ENCODE results near the gene CNTF.

Gene CNTF

DNA sequence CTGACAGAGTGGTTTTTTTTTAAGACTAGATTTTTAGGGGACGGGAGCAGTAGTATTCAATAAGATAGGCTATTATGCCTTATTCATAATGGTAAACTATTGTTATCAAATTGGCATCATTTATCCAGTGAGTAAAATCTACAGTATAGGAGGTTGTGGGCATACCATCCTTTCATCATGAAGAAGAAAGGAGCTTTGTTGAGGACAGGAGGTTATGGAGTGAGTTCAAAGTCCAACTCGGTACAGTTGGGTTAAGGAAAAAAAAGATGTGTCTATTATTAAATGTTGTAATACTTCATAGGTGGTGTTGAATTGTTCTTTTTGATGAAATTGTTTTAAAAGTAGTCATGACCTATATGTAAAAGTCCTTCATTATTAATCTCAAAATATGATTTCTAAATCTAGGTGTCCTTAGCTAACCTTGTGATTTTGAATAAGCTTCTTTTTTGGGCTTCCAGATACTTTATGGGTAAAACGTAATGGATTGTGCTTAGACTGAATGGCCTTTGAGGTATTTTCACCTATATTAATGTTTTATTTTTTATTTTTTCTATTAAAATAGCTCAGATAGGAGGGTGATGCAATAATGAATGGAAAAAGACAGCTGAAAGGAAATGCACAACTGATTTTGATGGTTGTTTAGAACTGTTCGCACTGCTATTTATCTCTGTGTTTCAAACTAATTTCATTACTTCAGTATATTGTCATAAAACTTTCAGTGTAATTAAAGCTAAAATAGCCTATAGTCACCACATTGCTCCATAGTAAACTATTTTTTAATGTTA lies 15.3 kb upstream of the CNTF start:
- no peak for DNase-seq (ENCODE audit: low spot score)

DNA sequence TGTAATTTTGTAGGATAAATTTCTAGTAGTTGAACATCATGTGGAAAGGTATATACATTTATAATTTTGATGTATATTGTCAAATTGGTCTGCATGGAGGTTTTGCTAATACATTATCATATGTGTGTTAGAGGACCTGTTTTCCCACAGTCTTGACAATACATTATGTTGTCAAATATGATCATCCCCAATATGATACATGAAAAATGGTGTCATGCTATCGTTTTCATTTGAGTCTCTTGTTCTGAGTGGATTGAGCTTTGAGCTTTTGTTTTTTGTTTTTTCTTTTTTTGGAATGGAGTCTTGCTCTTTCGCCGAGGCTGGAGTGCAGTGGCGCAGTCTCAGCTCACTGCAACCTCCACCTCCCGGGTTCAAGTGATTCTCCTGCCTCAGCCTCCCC lies 14.1 kb upstream of the CNTF start:
- no peak for DNase-seq (ENCODE audit: low spot score)

DNA sequence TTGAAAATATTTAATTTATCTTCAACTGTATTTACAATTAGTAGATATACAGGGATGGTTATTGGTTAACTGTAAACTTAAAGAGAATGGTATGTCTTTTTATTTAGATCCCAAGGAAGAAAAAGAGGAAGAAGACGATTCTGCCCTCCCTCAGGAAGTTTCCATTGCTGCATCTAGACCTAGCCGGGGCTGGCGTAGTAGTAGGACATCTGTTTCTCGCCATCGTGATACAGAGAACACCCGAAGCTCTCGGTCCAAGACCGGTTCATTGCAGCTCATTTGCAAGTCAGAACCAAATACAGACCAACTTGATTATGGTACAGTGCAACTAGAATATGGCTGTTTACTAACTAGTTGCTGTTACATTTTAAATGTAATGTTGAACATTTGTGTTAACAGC lies 12.7 kb upstream of the CNTF start:
- DNase-seq (ENCODE audit: low spot score), result no peak

DNA sequence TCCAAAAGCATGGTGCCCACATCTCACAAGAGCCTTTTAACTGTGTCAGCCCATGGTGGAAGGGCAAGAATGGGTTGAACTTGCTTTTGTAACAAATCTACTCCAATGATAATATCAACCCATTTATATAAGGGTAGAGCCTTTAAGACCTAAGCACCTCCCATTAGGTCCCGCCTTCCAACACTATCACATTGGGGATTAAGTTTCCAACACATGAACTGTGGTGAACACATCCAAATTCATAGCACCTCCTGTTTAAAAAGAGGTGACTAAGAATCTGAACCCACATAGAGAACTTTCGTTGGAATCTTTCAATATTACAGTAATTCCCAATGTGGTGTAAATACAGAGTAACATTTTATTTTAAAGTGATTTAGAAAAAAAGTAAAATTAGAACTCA lies 9.2 kb upstream of the CNTF start:
- no peak for DNase-seq (ENCODE audit: low spot score)

DNA sequence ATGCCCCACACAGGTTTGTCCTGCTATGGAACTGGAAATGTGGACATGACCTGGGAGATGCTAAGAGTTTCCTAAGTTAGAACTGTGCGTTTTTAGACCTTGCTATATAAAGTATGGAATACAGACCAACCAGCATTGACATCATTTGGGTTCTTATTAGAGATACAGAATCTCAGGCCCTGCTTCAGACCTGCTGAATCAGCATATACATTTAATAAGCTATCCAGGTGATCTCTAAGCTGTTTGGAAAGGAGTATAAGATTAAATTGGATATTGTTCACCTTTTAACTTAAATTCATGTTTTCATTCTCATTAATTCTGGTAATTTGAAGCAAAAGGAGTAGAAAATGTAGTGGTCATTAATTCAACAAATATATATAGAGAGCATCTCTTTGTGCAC lies 6.9 kb upstream of the CNTF start:
- DNase-seq (ENCODE audit: low spot score), result no peak

DNA sequence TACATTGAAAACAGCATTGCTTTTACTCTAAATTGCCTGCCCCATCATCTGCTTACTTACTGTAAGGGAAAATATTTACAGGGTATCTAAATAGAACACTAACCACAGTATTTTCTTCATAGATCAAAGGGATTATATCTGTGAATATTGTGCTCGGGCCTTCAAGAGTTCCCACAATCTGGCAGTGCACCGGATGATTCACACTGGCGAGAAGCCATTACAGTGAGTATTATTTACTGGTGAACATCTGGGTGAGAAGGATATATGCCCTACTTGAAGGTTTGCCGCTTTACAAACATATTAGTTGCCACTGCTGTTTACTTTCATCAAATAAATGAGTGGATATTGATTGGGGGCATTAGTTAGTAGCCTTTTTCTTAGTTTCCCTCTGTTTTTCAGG lies 5.9 kb upstream of the CNTF start:
- DNase-seq (ENCODE audit: low spot score), result peak; percentile 73

DNA sequence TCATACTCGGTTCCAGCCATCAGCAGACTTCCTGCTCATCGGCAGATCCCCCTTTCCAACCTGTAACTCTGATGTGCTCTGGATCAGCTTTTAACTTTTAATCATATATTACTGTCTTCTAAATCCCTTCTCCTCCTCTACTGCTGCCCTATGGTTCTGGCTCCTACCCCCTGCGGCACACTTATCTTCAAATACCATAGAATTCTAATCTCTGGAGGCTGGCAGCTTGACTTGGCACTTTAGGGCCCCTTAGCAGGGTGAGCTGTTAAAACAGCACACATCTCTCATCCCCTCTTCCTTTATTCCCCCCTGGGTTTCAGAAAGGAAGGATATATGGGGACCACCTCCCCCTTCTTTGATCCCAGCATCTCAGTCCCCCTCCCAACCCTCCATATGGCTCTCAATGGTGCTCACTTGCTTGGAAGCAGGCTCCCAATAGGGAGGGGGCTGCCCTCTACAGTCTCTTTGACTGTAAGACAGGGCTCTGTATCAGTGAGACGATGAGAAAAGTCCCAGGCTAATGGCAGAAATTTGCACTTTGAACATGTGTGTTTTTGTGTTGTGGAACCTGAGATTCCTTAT lies 4.4 kb upstream of the CNTF start:
- DNase-seq (ENCODE audit: low spot score), result no peak

DNA sequence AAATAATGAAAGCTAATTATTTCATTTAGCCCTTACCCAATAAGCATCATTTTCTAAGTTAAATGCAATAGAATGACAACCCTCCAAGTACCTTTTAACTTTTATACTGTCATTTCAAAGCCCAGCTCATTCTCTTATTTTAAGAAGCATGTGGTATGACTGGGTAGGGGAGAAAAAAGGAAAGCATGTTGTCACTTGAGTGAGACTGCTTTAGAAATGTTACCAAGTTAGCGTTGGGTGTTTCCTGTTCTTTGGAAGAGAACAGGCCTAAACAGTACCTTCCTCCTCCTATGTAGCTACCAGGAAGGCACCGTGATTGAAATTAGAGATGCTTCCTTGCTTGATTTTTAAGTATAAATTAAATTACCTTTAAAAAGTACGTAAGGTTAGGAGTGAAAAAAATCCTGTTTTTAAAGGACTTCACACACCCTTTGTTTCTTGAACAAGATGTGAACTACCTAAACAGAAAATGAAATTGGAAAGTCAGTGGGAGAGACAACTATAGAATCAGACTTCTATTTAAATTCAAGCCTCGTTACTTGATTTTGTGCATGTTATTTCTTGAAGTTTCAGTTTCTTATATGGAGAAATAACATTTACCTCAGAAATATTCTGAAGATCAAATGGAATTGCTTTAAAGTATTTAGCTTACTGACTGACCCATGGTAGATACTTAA lies 741 bp upstream of the CNTF start:
- DNase-seq (ENCODE audit: low spot score), result no peak

DNA sequence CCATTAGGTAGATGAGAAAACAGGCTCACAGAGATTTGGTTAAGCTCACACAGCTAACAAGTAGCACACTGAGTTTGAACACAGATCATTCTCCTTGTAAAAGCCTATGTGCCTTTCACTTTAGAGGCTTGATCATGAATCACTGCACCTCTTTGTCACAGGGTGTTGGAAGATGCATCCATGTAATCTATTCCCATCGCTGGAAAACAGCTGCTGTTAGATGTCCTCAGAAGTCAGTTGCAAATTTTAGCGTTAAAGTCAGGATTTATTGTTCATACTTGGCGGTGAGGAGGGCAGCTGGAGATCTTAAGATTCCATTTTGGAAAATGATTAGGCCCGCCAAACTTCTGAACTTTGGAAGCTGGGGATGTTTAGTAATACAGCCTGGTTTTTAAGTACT lies 2.6 kb downstream of the CNTF start:
- DNase-seq (ENCODE audit: low spot score), result no peak

DNA sequence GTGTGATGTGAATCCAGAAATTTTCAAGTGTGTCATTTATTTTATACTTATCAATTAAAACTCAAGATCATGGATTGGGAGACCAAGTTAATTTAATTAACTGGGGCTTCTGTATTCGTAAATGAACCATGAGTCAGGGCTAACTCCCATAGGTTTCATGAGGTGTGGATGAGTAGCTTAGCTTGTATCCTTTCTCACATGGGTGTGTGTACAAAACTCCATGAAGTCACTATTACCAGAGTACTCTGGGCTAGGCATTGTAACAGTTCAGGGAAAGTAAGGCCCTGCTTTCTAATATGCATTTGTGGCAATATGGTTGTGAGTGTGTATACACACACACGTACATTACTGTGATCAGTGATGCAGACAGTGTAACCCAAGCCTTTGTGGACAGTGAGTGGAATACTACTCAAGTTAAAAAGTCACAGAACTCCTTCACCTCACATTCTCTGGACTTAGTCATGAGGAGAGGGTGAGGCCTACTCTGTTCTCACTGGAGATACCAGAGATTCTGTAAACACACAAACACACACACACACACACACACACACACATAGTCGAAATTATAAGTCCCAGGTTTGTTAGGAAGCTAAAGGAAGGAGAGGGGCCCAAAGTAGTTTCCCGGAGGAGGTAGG lies 3.5 kb downstream of the CNTF start:
- DNase-seq (ENCODE audit: low spot score), result no peak

DNA sequence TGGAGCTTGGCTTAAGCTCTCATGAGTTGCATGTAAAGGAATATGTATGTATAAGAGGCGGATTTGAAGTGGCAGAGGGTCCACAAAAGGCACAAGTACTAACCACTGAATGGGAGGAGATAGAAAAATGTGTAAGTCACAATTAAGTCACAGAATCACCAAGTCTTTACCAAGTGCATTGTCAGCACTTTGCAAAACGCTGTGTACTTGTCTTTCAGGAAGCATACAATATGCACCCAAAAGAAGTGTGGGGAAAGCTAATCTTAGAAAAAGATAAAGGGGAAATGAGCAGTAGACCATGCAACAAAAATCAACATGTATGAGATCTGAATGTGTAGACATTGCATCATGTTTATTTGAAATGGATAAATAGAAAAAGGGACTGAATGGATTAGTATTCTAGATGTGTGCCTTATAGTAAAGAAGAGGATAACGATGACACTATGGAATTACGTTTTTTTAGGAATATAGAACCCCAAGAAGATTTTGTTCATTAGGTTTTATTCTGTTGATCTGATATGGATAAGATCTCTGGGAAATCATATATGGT lies 4.5 kb downstream of the CNTF start:
- no peak for DNase-seq (ENCODE audit: low spot score)

DNA sequence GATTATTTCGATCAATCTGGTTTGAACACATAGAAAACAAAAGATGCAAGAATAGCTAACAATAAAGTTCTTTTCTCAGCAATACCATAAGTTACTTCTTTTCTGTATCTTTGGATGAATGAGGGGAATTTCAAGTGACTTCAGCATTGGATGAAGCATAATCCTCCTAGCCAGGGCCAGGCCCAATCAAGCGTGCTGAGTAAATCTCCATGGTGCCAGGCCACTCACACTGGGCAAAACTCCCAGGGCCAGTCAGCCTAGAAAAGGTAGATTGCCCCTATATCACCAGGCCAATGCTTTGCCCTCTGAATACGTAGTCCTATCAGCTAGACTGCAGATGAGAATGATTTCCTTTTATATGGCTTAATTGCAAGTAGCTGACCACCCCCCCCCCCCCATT lies 6.0 kb downstream of the CNTF start:
- peak; percentile 21 for DNase-seq (ENCODE audit: low spot score)

DNA sequence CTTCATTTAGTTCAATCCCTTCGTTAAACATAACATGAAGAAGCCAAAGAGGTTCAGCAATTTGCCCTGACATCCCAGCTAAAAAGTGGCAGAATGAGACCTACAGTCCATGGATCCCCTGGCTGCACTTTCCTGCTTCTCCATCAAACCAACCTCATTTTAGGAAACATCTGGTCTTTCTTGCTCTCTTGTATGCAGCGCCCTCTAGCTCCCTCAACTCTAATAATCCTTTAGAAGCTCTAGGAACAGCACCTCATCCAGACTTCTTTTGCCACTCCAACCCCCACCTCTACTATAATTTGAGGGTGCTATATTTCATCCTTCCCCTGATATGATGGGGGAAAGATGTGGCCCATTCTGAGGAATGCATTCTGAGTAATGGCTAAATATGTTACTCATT lies 7.4 kb downstream of the CNTF start:
- peak; percentile 79 for DNase-seq (ENCODE audit: low spot score)

DNA sequence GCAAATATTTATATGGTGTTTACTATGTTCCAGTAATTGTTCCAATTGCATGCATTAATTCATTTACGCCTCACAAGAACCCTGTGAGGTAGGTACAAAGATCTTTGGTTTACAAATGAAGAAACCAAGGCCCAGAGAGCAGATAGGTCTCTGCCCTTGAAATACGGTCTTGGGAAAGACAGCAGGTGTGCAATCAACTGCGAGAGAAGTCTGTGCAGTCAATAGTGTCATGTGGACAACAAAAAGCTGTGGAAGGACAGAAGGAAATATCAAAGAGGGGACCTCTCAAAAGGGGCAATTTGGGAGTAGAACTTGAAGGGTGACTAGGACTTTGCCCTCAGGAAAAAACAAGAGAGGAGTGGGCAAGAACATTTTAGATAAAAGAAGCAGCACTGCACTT lies 8.9 kb downstream of the CNTF start:
- DNase-seq (ENCODE audit: low spot score), result no peak

DNA sequence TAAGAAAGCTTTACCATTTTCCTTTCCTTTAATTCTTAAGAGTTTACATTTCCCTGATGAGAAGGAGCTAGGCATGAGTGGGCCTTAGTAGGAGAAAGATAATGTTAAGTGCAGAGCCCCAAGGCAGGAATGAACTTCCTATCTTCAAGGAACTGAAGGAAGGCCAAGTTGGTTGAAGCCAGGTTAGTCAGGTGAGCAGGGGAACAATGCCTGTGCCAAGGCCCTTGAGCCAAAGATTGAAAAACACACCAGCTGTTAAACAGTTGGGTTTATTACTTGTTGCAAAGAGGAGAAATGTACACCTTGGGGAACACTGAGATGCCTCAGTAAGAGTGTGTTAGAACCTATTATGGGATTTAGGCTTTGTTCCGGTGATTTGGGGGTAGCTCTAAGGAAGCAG lies 10.0 kb downstream of the CNTF start:
- DNase-seq (ENCODE audit: low spot score), result no peak

DNA sequence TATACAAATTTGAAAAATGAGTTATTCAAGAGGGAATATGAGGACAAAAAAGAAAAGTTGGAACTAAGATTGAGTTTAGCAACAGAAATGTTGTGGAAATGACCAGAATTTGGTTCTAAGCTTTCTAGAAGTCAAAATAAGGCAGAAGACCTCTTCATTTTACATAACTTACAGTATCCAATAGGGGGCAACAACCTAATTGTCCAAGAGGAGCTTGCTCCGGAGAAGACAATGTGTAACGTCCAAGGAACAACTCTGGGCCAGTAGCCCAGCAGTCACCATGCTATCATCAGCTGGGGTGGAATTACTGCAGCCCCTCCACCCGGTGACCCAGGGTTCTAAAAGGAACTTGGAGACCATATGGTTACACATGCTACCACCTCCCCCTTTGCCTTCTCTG lies 14.1 kb downstream of the CNTF start:
- DNase-seq (ENCODE audit: low spot score), result no peak

DNA sequence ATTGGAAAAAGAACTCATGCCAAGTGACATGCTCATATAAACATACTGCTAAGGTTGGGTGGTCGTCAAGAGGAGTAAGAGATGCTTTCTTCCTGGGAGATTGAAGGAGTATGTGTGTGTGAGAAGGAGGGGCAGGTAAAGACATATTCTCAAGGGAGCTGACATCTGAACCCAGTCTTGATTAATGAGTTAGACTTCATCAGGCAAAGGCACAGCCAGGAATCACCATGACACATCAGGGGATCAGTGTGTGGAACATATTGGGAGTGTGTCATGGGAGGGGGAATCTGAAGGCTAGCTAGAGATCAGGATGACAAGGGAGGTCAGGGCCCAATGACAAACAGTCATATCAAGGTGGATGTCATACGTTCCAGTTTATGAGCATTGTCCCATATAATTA lies 14.9 kb downstream of the CNTF start:
- DNase-seq (ENCODE audit: low spot score), result no peak

DNA sequence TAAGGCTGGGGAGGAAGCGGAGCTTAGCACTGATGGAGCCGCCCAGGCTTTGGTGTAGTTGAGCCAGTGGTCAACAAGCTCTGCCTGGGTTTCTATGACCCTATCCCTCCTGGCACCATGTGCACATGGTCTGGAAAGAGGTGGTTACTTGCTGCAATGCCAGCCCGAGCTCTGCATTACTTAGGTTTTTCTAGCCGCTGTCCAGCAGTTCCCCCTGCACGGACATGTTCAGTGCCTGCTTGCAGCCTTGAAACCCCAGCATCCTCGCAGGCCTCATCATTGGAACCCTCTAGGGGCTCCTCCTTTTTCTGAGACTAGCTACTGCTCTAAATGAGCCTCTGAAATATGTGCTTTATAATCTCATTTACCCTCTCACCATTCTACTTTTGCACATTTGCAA lies 16.6 kb downstream of the CNTF start:
- DNase-seq (ENCODE audit: low spot score), result no peak

DNA sequence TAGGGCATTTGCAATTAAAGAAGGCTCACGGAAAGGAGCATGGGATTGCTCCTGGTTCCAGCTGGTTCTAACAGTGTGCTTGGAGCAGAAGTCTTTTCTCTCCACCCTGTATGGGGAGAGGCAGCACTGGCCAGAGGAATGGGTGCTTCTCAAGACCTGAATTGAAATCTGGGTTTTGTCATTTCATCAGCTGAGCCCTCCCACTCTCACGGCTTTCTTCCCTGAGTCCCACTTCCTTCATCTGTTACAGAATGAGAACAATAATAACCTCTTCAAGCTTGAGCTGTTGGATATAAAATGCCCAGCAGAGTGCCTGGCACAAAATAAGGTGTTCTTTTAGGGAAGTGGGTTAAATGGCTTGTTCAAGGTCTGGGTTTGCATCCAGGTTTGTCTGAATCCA lies 17.2 kb downstream of the CNTF start:
- no peak for DNase-seq (ENCODE audit: low spot score)

DNA sequence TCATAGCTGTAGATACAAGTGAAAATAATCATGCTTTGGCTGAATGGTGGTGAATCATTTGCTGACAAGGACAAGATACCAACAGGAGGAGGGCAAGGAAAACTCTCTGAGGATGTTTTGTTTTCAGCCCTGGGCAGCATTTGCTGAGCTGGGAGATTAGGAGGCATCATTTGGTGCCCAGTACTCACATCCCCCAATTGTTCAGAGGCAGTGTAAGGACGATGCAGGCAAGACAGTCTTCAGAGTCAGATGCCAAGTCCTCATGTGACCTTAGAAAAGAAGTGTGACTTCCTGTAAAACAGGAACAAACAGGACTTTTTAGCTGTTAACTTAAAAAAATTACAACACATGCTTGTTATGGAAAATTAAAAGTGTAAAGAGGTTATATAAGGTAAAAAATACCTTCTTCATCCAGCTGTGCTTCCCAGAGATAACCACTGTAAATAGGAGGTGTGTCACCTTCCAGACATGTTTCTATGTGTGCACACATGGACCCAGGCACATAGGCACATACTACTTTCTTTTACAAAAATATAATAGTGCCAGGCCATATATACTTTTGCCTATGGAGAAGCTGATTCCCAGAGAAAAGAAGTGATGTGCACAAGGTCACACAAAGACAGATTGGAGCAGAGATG lies 18.0 kb downstream of the CNTF start:
- DNase-seq (ENCODE audit: low spot score), result no peak

DNA sequence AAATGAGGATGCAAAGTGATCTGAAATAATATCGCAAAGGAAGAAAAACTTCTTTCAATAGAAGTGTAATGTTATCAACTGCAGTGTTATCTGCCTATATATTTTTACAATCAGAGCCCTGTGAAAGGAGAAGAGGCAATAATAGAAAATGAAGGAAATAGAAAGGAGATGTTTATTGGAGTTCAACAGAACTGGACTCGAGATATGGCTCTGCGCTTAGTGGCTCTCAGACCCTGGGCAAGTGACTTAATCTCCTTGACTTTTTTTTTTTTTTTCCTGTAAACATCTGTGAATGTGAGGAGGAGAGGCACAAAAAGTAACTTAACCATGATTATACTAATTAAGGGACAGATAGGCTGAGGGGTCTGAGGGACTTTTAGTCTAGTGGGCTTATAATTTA lies 18.9 kb downstream of the CNTF start:
- no peak for DNase-seq (ENCODE audit: low spot score)

DNA sequence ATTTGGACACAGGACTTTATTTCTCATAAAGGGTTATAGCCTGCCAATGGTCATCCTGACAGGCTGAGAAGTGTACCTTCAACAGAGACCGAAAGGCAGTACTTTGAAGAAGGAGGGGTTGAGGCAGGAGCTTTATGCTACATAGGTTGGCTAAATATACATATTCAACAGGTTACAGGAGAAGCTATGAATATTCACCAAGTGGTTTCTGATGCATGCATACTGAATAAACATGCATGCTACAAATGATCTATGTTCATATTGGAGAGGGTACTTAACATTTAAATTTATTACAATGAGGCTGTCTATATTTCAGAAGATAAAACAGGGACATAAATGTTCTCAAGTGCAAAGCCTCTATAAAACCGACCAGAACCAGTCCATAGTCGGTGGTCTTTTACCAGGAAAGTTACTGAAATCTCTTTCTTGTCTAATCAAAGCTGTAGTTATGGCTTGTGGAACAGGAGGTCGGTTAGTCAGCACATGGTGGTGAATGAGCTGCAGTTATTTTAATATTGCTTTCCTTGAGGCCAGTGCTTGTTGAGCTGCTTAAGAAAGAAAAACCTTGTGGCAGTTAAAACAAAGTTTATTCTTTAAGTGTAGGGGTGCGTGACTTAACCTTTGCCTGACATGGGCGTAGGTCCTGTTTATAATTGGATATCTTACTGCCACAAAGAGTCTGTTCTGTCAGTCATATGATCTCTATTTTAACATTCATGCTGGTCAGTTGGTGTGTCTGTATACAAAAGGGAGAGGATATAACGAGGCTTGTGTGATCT lies 19.5 kb downstream of the CNTF start:
- DNase-seq (ENCODE audit: low spot score), result no peak

Data from GM03348 (cell line).